GM23338 (cell line): ENCODE measurements around the gene CHAC1. TPM values are rescaled to one million over a fixed set of nuclear protein-coding genes. Genes with fewer than 3 reads are reported as not detected.

Experiments used
- ATAC-seq: fragments of 200-7000 bp; cut with Tn5 transposase; 3 replicates; pipeline ENCODE4 v1.9.1; 2020
- DNase-seq: peaks from one replicate; pipeline ENCODE4 v3.0.0-alpha.2; 2015; ENCODE audit warnings: low spot score
- H2AFZ ChIP-seq: fragments of 200-600 bp; sonication (generic); 2 replicates; pipeline ENCODE4 v1.8.0; 2016; ENCODE audit warnings: antibody characterized with exemption, mild to moderate bottlenecking, moderate library complexity
- H3F3A ChIP-seq: fragments of 200-600 bp; sonication (generic); replicated peaks from 2 replicates; pipeline ENCODE4 v1.8.0; 2017; ENCODE audit warnings: antibody characterized with exemption, mixed run types, low read depth
- H3K27ac ChIP-seq: fragments of 200-600 bp; sonication (generic); 2 replicates; pipeline ENCODE4 v1.6.1; 2016; ENCODE audit warnings: low read depth
- H3K27me3 ChIP-seq: fragments of 200-600 bp; sonication (generic); 2 replicates; pipeline ENCODE4 v1.8.0; 2016; ENCODE audit warnings: mild to moderate bottlenecking, mixed run types, moderate library complexity; ENCODE audit not compliant: insufficient read depth
- H3K36me3 ChIP-seq: fragments of 200-600 bp; sonication (generic); 2 replicates; pipeline ENCODE4 v1.8.0; 2016; ENCODE audit warnings: mild to moderate bottlenecking; ENCODE audit not compliant: insufficient read depth
- H3K4me1 ChIP-seq: fragments of 200-600 bp; sonication (generic); 2 replicates; pipeline ENCODE4 v1.8.0; 2016; ENCODE audit warnings: mild to moderate bottlenecking, moderate library complexity; ENCODE audit not compliant: insufficient read depth
- H3K4me2 ChIP-seq: fragments of 200-600 bp; sonication (generic); 2 replicates; pipeline ENCODE4 v1.7.1; 2017; ENCODE audit warnings: mixed run types
- H3K4me3 ChIP-seq: fragments of 200-600 bp; sonication (generic); 2 replicates; pipeline ENCODE4 v1.6.1; 2016; ENCODE audit warnings: mixed run types
- H3K79me2 ChIP-seq: fragments of 200-600 bp; sonication (generic); replicated peaks from 2 replicates; pipeline ENCODE4 v1.8.0; 2017; ENCODE audit warnings: mild to moderate bottlenecking; ENCODE audit not compliant: insufficient read depth
- H3K9me2 ChIP-seq: fragments of 200-600 bp; sonication (generic); 2 replicates; pipeline ENCODE4 v1.8.0; 2017; ENCODE audit not compliant: insufficient read depth
- H4K20me1 ChIP-seq: fragments of 200-600 bp; sonication (generic); replicated peaks from 2 replicates; pipeline ENCODE4 v1.8.0; 2017; ENCODE audit warnings: mild to moderate bottlenecking; ENCODE audit not compliant: insufficient read depth
- H3K27ac Mint-ChIP-seq: 2 replicates; pipeline ENCODE4 v1.8.0; 2020; ENCODE audit warnings: inconsistent platforms, mild to moderate bottlenecking, moderate library complexity, mixed read lengths
- H3K27me3 Mint-ChIP-seq: 3 replicates; pipeline ENCODE4 v1.8.0; 2022; ENCODE audit warnings: low read depth, mild to moderate bottlenecking, moderate library complexity, mixed read lengths, inconsistent platforms; ENCODE audit not compliant: insufficient read depth, poor library complexity
- H3K36me3 Mint-ChIP-seq: 3 replicates; pipeline ENCODE4 v1.8.0; 2021; ENCODE audit warnings: low read depth, mild to moderate bottlenecking, inconsistent platforms, moderate library complexity, mixed read lengths
- H3K4me1 Mint-ChIP-seq: 3 replicates; pipeline ENCODE4 v1.8.0; 2020; ENCODE audit warnings: mild to moderate bottlenecking, inconsistent platforms, mixed read lengths
- H3K4me3 Mint-ChIP-seq: 3 replicates; pipeline ENCODE4 v1.8.0; 2021; ENCODE audit warnings: moderate library complexity, mild to moderate bottlenecking, inconsistent platforms, mixed read lengths
- H3K9me3 Mint-ChIP-seq: 3 replicates; pipeline ENCODE4 v1.8.0; 2020; ENCODE audit warnings: moderate library complexity, mild to moderate bottlenecking, inconsistent platforms, mixed read lengths
- CREB1 ChIP-seq: fragments of 250-450 bp; sonication (Bioruptor Pico); IDR thresholded peaks from 2 replicates; pipeline ENCODE4 v1.5.0; 2020; ENCODE audit warnings: low read depth, mild to moderate bottlenecking, moderate library complexity
- EZH2 ChIP-seq: fragments of 200-600 bp; sonication (generic); IDR thresholded peaks from one replicate; pipeline ENCODE4 v1.8.0; 2017; ENCODE audit warnings: antibody characterized with exemption, mild to moderate bottlenecking, low read depth; ENCODE audit not compliant: unreplicated experiment
- EZH2phosphoT487 ChIP-seq: fragments of 200-600 bp; sonication (generic); IDR thresholded peaks from one replicate; pipeline ENCODE4 v1.8.1; 2018; ENCODE audit warnings: antibody characterized with exemption; ENCODE audit not compliant: unreplicated experiment
- JUNB ChIP-seq: IDR thresholded peaks from one replicate; pipeline ENCODE4 v1.6.1; 2016; ENCODE audit warnings: antibody characterized with exemption; ENCODE audit not compliant: unreplicated experiment
- NANOG ChIP-seq: IDR thresholded peaks from 2 replicates; pipeline ENCODE4 v1.6.1; 2016; ENCODE audit warnings: antibody characterized with exemption, borderline replicate concordance
- POLR2AphosphoS5 ChIP-seq: IDR thresholded peaks from 2 replicates; pipeline ENCODE4 v1.6.1; 2016; ENCODE audit warnings: antibody characterized with exemption, low read depth
- ZNF114 ChIP-seq: fragments of 250-450 bp; sonication (Bioruptor Pico); IDR thresholded peaks from 2 replicates; pipeline ENCODE4 v1.5.0; 2020; ENCODE audit warnings: mild to moderate bottlenecking, moderate library complexity
- ZNF331 ChIP-seq: fragments of 250-450 bp; sonication (Bioruptor Pico); IDR thresholded peaks from 2 replicates; pipeline ENCODE4 v1.5.0; 2020; ENCODE audit warnings: low read depth, mild to moderate bottlenecking, moderate library complexity
- ZNF462 ChIP-seq: fragments of 250-450 bp; sonication (Bioruptor Pico); IDR thresholded peaks from 2 replicates; pipeline ENCODE4 v1.5.0; 2020; ENCODE audit warnings: mild to moderate bottlenecking, moderate library complexity
- polyA plus RNA-seq: library from polyadenylated mRNA; unstranded; fragments of >200 nt; fragmentation: Nextera tagmentation; extraction: Ambion mirVana; gene quantifications from 2 replicates; pipeline ENCODE4 v1.2.1, GENCODE V29; 2016
- total RNA-seq: library from RNA; depleted of rRNA; stranded (reverse); fragments of >200 nt; shearing (Covaris generic); gene quantifications from 2 replicates; pipeline ENCODE4 v1.2.3, GENCODE V29; 2014
- TF ChIP-seq, protein P1 (sequence below): IDR thresholded peaks from 2 replicates; pipeline ENCODE4 v1.6.1; 2016; ENCODE audit warnings: antibody characterized with exemption

The CHAC1 gene
- total and polyA plus RNA-seq, 2 experiments from 2014 or later: 73.0 to 124 TPM

DNA sequence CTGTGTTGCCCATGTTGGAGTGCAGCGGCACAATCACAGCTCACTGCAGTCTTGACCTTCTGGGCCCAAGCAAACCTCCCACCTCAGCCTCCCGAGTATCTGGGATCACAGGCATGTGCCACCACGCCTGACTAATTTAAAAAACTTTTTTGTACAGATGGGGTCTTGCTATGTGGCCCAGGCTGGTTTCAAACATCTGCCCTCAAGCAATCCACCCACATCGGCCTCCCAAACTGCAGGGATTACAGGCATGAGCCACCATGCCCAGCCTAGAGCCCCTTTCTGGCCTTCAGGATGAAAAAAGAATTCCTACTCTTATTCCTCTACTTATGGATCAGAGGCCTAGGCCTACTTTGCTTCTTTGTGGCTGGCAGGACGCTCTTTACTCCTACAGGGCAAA, 39.6 kb downstream of the CHAC1 start (continued):
- no peak for TF ChIP-seq ZNF462 (CRISPR knock-in tag)
- no peak for TF ChIP-seq JUNB
- TF ChIP-seq EZH2phosphoT487: no peak
- no peak for TF ChIP-seq CREB1
- TF ChIP-seq ZNF331 (CRISPR knock-in tag): no peak
- no peak for TF ChIP-seq POLR2AphosphoS5

DNA sequence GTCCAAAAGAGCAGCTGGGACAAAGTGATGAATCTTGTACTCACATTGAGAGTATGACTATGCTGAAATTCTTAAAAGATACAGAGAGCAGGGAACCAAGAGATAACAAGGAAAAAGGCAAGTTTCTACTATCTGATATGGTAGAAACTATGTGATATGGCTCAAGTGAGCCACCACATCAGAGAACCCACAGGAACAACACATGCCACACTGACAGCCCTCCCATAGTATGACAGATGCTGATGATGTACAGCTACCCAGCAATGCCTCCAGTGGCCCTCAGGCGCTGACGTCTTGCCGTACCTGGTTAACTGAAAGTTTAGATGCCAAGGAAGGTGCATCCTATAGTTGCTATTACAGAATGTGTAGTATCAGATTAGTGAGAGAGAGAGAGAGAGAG, 42.4 kb downstream of the CHAC1 start:
- H3K27ac Mint-ChIP-seq: no peak overlapping the region
- Histone ChIP-seq H3K4me3 (no peak overlapping the region), H3K9me2 (no peaks in the 10 kb centered on the region), H3K27me3 (no peaks in the 10 kb centered on the region), H3K4me2 (no peak overlapping the region), H4K20me1 (no peaks in the 10 kb centered on the region), H3K27ac (no peak overlapping the region), H3K79me2 (no peaks in the 10 kb centered on the region), H3K36me3 (peaks cover 21% of the 10 kb centered on the region), H3K4me1 (peaks cover 12% of the 10 kb centered on the region; the same call in 1 of the 2 replicates), H3F3A (peaks cover 3% of the 10 kb centered on the region; the same call in 1 of the 2 replicates), H2AFZ (no peak overlapping the region)
- H3K4me1 Mint-ChIP-seq: peaks cover 15% of the 10 kb centered on the region
- no peak for ATAC-seq
- H3K9me3 Mint-ChIP-seq: no peaks in the 10 kb centered on the region
- H3K27me3 Mint-ChIP-seq: peaks cover 1% of the 10 kb centered on the region
- no peak overlapping the region for H3K4me3 Mint-ChIP-seq
- peaks cover 42% of the 10 kb centered on the region for H3K36me3 Mint-ChIP-seq
- no peak for DNase-seq
- no peak for TF ChIP-seq ZNF114 (CRISPR knock-in tag)
- TF ChIP-seq CREB1: no peak
- TF ChIP-seq ZNF462 (CRISPR knock-in tag): no peak
- no peak for TF ChIP-seq EZH2
- TF ChIP-seq JUNB: no peak
- no peak for TF ChIP-seq NANOG
- TF ChIP-seq, protein P1, sequence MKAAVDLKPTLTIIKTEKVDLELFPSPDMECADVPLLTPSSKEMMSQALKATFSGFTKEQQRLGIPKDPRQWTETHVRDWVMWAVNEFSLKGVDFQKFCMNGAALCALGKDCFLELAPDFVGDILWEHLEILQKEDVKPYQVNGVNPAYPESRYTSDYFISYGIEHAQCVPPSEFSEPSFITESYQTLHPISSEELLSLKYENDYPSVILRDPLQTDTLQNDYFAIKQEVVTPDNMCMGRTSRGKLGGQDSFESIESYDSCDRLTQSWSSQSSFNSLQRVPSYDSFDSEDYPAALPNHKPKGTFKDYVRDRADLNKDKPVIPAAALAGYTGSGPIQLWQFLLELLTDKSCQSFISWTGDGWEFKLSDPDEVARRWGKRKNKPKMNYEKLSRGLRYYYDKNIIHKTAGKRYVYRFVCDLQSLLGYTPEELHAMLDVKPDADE: no peak
